ENCODE data around the gene SLC30A2. TPM values are rescaled to one million over a fixed set of nuclear protein-coding genes. Genes with fewer than 3 reads are reported as not detected.
"Not testable (repeated sequence)": the region's sequence is repeated elsewhere in the genome, so short reads cannot be mapped to it uniquely, and the experiment has no call there.

The SLC30A2 gene
- total and polyA plus RNA-seq, 2 experiments from 2014 or later: 0.07 TPM; not detected in 1

- TF ChIP-seq ZNF462 (CRISPR knock-in tag; IDR thresholded peaks at IDR 0.05): no peak
- TF ChIP-seq ZNF114 (CRISPR knock-in tag; IDR thresholded peaks at IDR 0.05): no peak
These were observed 48.3 kb upstream of the SLC30A2 start (continued) for GRCh38 chr1:26094076-26094669.

GRCh38 chr1:26093569-26093968 lies 47.7 kb upstream of the SLC30A2 start:
- H3K27me3 ChIP-seq (ENCODE audit: insufficient read depth); H3K27ac Mint-ChIP-seq; H3K9me3 Mint-ChIP-seq; H3K36me3 ChIP-seq (ENCODE audit: insufficient read depth); H3K79me2 ChIP-seq (replicated peaks; ENCODE audit: insufficient read depth); H4K20me1 ChIP-seq (replicated peaks; ENCODE audit: insufficient read depth); DNase-seq (ENCODE audit: low spot score); H3K27ac ChIP-seq (ENCODE audit: low read depth); ATAC-seq; H3K36me3 Mint-ChIP-seq (ENCODE audit: low read depth); H3F3A ChIP-seq (replicated peaks; ENCODE audit: low read depth); H3K9me2 ChIP-seq (ENCODE audit: insufficient read depth); H3K4me3 ChIP-seq; H3K4me3 Mint-ChIP-seq: not testable (repeated sequence)
- Mint-ChIP-seq H3K4me1 (peaks cover 28% of the 10 kb centered on the region), H3K27me3 (ENCODE audit: insufficient read depth, low read depth, poor library complexity) (peaks cover 11% of the 10 kb centered on the region)
- Histone ChIP-seq H3K4me1 (ENCODE audit: insufficient read depth) (peaks cover 27% of the 10 kb centered on the region), H3K4me2 (peak overlapping the region; percentile 49; the same call in 1 of the 2 replicates), H2AFZ (peak overlapping the region; percentile 24; the same call in 1 of the 2 replicates)

GRCh38 chr1:26092422-26092821 lies 46.5 kb upstream of the SLC30A2 start:
- peaks cover 28% of the 10 kb centered on the region for H3K4me1 Mint-ChIP-seq
- no peaks in the 10 kb centered on the region for H3K9me2 ChIP-seq (ENCODE audit: insufficient read depth)
- H3K79me2 ChIP-seq (replicated peaks; ENCODE audit: insufficient read depth): no peaks in the 10 kb centered on the region
- no peaks in the 10 kb centered on the region for H3K36me3 Mint-ChIP-seq (ENCODE audit: low read depth)
- no peak overlapping the region for H3K27ac Mint-ChIP-seq
- H4K20me1 ChIP-seq (replicated peaks; ENCODE audit: insufficient read depth): no peaks in the 10 kb centered on the region
- H3F3A ChIP-seq (replicated peaks; ENCODE audit: low read depth): 0 out of 2 replicates have a peak, but pooled peaks cover 2% of the 10 kb centered on the region
- peaks cover 27% of the 10 kb centered on the region for H3K4me1 ChIP-seq (ENCODE audit: insufficient read depth)
- no peak overlapping the region for H3K4me3 Mint-ChIP-seq
- peaks cover 11% of the 10 kb centered on the region for H3K27me3 Mint-ChIP-seq (ENCODE audit: insufficient read depth, low read depth, poor library complexity)
- H2AFZ ChIP-seq: peak overlapping the region; percentile 60
- H3K4me2 ChIP-seq: peak overlapping the region; percentile 38
- no peaks in the 10 kb centered on the region for H3K9me3 Mint-ChIP-seq
- ATAC-seq (no peak), DNase-seq (ENCODE audit: low spot score) (no peak)
- no peak overlapping the region for H3K4me3 ChIP-seq
- H3K27me3 ChIP-seq (ENCODE audit: insufficient read depth): no peaks in the 10 kb centered on the region; the same call in 1 of the 2 replicates
- no peak overlapping the region for H3K27ac ChIP-seq (ENCODE audit: low read depth)
- H3K36me3 ChIP-seq (ENCODE audit: insufficient read depth): no peaks in the 10 kb centered on the region
- TF ChIP-seq NANOG (IDR thresholded peaks at IDR 0.05; ENCODE audit: borderline replicate concordance): no peak
- TF ChIP-seq POLR2AphosphoS5 (IDR thresholded peaks at IDR 0.05; ENCODE audit: low read depth): no peak
- TF ChIP-seq JUNB (IDR thresholded peaks at IDR 0.05; ENCODE audit: unreplicated experiment): no peak
- TF ChIP-seq EZH2phosphoT487 (IDR thresholded peaks at IDR 0.05; ENCODE audit: unreplicated experiment): no peak
- no peak for TF ChIP-seq STAT1 (IDR thresholded peaks at IDR 0.05; ENCODE audit: unreplicated experiment)
- no peak for TF ChIP-seq ETS1 (IDR thresholded peaks at IDR 0.05)
- TF ChIP-seq CREB1 (CRISPR knock-in tag; IDR thresholded peaks at IDR 0.05; ENCODE audit: low read depth): no peak
- no peak for TF ChIP-seq ZNF114 (CRISPR knock-in tag; IDR thresholded peaks at IDR 0.05)
- no peak for TF ChIP-seq EZH2 (IDR thresholded peaks at IDR 0.05; ENCODE audit: low read depth, unreplicated experiment)
- TF ChIP-seq ZNF331 (CRISPR knock-in tag; IDR thresholded peaks at IDR 0.05; ENCODE audit: low read depth): no peak
